ENCODE measurements around the gene CEMIP.

GRCh38 chr15:80921736-80922410, 142.7 kb downstream of the CEMIP start:
- no peak for TF ChIP-seq POLR2A (IDR thresholded peaks at IDR 0.05)
- TF ChIP-seq CTCF (IDR thresholded peaks at IDR 0.05 in 4 of 5, conservative IDR thresholded peaks at IDR 0.05 in 1 of 5): no peak
